RWPE2 (cell line): Measurements from ENCODE around the gene SLC39A11.

Experiments used
- ATAC-seq: fragments of 200-7000 bp; cut with Tn5 transposase; 3 replicates; pipeline ENCODE4 v1.9.1; 2021; ENCODE audit warnings: low read depth
- DNase-seq: peaks from one replicate; pipeline ENCODE4 v3.0.0-alpha.2; 2020; ENCODE audit warnings: low spot score
- H3K27ac ChIP-seq: fragments of 450-650 bp; 2 replicates; pipeline ENCODE4 v1.5.1; 2017; ENCODE audit warnings: mild to moderate bottlenecking; ENCODE audit not compliant: poor library complexity, severe bottlenecking
- H3K27me3 ChIP-seq: fragments of 250-450 bp; sonication (Bioruptor Pico); 2 replicates; pipeline ENCODE4 v1.5.1; 2021; ENCODE audit warnings: mild to moderate bottlenecking, moderate library complexity; ENCODE audit not compliant: insufficient read depth, poor library complexity, severe bottlenecking
- H3K36me3 ChIP-seq: fragments of 250-450 bp; sonication (Bioruptor Pico); 2 replicates; pipeline ENCODE4 v1.5.1; 2020; ENCODE audit warnings: low read depth, mild to moderate bottlenecking, moderate library complexity
- H3K4me1 ChIP-seq: fragments of 250-450 bp; sonication (Bioruptor Pico); 2 replicates; pipeline ENCODE4 v1.5.1; 2021; ENCODE audit warnings: mild to moderate bottlenecking, moderate library complexity; ENCODE audit not compliant: insufficient read depth, poor library complexity, severe bottlenecking
- H3K4me3 ChIP-seq: fragments of 250-450 bp; sonication (Bioruptor Pico); 2 replicates; pipeline ENCODE4 v1.5.1; 2021; ENCODE audit warnings: mild to moderate bottlenecking, moderate library complexity; ENCODE audit not compliant: severe bottlenecking
- H3K9me3 ChIP-seq: fragments of 250-450 bp; sonication (Bioruptor Pico); 2 replicates; pipeline ENCODE4 v1.5.1; 2021; ENCODE audit warnings: mild to moderate bottlenecking, moderate library complexity; ENCODE audit not compliant: severe bottlenecking
- CTCF ChIP-seq: fragments of 450-650 bp; IDR thresholded peaks from one replicate; pipeline ENCODE4 v1.5.1; 2017; ENCODE audit warnings: mild to moderate bottlenecking, moderate library complexity; ENCODE audit not compliant: poor library complexity, severe bottlenecking

Gene SLC39A11

GRCh38 chr17:73043686-73044581 is 48.6 kb downstream of the SLC39A11 start:
- no peaks in the 10 kb centered on the region for H3K36me3 ChIP-seq
- peak; percentile 66; the same call in 2 of the 3 replicates for ATAC-seq
- H3K27me3 ChIP-seq: no peaks in the 10 kb centered on the region
- TF ChIP-seq CTCF: no peak
- no peaks in the 10 kb centered on the region for H3K9me3 ChIP-seq
- H3K27ac ChIP-seq: no peak overlapping the region
- no peak overlapping the region for H3K4me3 ChIP-seq
- no peak for DNase-seq
- H3K4me1 ChIP-seq: peaks cover 9% of the 10 kb centered on the region

GRCh38 chr17:73042809-73043685 is 49.4 kb downstream of the SLC39A11 start:
- ATAC-seq (no peak), DNase-seq (no peak)
- H3K4me3 ChIP-seq: no peak overlapping the region
- no peaks in the 10 kb centered on the region for H3K36me3 ChIP-seq
- TF ChIP-seq CTCF: no peak
- no peaks in the 10 kb centered on the region for H3K27me3 ChIP-seq
- no peak overlapping the region for H3K27ac ChIP-seq
- H3K4me1 ChIP-seq: peaks cover 9% of the 10 kb centered on the region
- no peaks in the 10 kb centered on the region for H3K9me3 ChIP-seq

DNA sequence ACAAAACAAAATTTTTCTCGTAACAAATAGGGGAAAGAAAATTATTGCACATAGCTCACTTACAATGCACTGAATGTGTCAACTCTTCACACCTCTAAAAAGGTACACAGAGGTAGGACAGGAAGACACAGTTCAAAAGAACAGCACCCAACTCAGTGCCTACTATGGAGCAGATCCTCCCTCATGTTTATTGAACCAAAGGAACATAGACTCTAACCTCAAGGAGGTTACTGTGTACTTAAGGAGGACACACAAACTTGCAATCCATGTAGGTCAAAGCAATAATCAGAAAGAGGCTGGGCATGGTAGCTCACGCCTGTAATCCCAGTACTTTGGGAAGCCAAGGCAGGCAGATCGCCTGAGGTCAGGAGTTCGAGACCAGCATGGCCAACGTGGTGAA is 50.3 kb downstream of the SLC39A11 start:
- Histone ChIP-seq H3K36me3 (no peaks in the 10 kb centered on the region), H3K4me3 (no peak overlapping the region), H3K27me3 (no peaks in the 10 kb centered on the region), H3K27ac (no peak overlapping the region), H3K9me3 (no peaks in the 10 kb centered on the region), H3K4me1 (peaks cover 9% of the 10 kb centered on the region)
- no peak for ATAC-seq
- TF ChIP-seq CTCF: no peak
- DNase-seq: no peak

DNA sequence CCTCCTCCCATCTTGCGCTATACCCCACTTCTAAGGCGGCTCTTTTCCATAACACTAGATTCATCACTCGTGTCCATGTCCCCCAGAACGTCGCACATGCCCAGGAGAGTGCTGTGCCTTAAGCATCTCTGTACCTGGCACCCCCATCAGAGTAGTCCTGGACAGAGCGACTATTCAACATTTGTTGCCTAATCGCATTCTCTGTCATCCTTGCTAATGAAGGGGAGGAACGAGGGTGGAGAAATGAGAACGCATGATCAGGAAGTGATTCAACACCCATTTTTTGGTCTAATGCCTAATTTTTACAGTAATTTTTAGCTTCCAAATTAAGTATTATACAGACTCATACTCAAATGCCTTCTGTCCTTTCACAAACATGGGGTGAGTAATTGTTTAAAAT is 53.2 kb downstream of the SLC39A11 start:
- Histone ChIP-seq H3K27me3 (no peaks in the 10 kb centered on the region), H3K4me3 (no peak overlapping the region), H3K4me1 (peaks cover 9% of the 10 kb centered on the region), H3K9me3 (no peaks in the 10 kb centered on the region), H3K36me3 (no peaks in the 10 kb centered on the region), H3K27ac (no peak overlapping the region)
- no peak for TF ChIP-seq CTCF
- DNase-seq (no peak), ATAC-seq (no peak)
